HG03095 (cell line): ENCODE measurements around the gene PTMA.
"Not testable (repeated sequence)": the region's sequence is repeated elsewhere in the genome, so short reads cannot be mapped to it uniquely, and the experiment has no call there.

Source experiments
- ATAC-seq: cut with Tn5 transposase; IDR thresholded peaks from one replicate; pipeline ENCODE4 v1.9.1; 2021; ENCODE audit warnings: moderate library complexity; ENCODE audit not compliant: unreplicated experiment

Gene PTMA

DNA sequence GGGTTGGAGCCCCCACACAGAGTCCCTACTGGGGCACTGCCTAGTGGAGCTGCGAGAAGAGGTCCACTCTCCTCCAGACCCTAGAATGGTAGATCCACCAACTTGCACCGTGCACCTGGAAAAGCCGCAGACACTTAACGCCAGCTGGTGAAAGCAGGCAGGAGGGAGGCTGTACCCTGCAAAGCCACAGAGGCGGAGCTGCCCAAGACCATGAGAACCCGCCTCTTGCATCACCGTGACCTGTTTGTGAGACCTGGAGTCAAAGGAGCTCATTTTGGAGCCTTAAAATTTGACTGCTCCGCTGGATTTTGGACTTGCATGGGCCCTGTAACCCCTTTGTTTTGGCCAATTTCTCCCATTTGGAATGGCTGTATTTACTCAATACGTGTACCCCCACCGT lies 40.7 kb downstream of the PTMA start:
- ATAC-seq = not testable (repeated sequence)

DNA sequence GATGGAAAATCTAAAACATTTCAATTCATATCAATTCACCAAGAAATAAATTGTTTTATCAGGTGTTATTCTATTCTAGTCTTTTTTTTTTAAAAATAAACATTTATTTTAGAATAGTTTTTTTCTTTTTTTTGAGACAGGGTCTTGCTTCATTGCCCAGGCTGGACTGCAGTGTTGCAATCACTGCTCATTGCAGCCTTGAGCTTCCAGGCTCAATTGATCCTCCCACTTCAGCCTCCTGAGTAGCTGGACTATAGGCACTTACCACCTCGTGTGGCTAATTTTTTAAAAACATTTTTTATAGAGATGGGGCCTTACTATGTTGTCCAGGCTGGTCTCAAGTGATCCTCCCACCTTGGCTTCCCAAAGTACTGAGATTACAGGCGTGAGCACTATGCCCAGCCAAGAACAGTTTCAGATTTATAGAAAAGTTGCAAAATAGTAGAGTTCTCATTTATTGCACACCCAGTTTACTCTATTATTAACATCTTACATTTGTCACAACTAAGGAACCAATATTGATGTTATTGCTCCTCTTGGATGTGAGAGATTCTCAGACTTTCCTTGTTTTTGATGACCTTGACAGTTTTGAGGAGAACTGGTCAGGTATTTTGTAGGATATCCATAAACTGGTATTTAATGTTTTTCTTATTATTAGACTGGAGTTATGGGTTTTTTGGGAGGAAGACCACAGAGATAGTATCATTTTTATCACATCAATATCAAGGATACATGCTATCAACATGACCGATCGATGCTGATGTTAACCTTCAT lies 42.9 kb downstream of the PTMA start:
- no peak for ATAC-seq

DNA sequence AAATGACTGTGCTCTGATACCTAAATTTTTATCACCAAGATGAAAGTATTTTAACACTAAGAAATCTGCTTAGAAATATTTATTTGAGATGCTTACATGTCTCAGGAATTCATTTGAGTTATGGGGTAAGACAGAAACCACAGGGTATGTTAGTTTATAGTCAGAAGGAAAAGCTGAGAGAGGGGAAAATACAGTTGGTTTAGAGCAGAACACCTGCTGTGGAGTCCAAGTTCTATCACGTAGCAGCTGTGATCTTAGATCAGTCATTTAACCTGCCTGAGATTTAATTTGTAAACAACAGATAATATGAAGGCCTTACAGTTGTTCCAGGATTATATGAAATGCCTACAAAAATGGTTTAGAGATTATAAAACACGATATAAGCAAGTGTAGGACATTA lies 43.7 kb downstream of the PTMA start:
- ATAC-seq = no peak

DNA sequence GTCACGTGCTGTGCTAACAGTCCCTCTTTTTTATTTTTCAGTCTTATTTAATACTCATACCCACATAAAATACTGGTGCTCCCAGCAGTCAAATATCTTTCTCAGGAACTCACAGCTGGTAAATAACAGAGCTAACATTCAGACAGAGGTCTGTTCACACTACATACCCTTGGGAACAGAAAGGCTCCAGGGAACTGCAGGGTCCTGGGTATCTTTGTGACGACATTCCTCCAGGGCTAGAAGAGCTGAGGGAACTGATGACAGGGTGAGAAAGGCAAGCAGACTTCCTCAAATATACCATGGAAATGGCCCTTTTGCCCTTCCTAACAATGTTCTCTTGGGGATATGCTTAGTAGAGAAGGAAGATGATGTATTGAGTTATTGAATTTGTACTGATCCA lies 53.4 kb downstream of the PTMA start:
- ATAC-seq = no peak
